ENCODE data around the gene PHACTR1.
"Not testable (repeated sequence)": the region's sequence is repeated elsewhere in the genome, so short reads cannot be mapped to it uniquely, and the experiment has no call there.

PHACTR1 gene

GRCh38 chr6:13314806-13315205, 598.2 kb downstream of the PHACTR1 start:
- DNase-seq (ENCODE audit: low read depth), result no peak

DNA sequence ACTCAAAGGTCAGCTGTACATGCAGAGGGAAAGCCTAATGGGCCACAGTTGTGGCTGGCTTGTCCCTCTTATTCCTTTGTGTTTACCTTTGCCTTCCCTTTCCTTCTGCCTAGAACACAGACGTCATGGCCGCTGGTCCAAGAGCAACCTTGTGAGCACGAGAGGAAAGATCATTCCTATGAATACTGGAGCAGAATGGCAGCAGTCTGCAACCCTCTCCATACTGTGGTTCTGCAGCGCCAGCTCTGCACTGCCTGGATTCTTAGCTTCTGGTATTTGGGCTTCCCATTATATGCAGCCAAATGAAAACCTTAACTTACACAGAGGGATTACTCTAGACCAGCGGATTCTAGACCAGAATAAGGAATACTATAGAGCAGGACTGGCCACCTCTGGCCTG, 599.3 kb downstream of the PHACTR1 start:
- DNase-seq (ENCODE audit: low read depth), result no peak

DNA sequence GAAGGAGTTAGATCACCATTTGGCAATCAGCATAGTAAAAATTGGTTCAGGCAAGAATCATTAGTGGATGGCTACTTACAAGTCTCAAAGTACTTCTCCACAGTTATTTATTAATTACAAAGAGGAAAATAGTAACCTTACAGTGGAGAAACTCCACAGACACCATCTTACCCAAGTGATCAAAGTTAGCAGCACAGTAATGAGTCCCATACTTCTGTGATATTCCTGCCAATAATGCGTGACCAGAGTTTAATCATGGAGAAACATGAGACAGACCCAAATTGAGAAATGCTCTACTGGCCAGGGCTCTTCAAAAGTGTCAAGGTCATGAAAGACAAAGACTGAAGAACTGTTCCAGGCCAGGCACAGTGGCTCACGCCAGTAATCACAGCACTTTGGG, 602.3 kb downstream of the PHACTR1 start:
- no peak for DNase-seq (ENCODE audit: low read depth)

GRCh38 chr6:13319891-13320564, 603.5 kb downstream of the PHACTR1 start:
- DNase-seq (ENCODE audit: low read depth), result no peak

DNA sequence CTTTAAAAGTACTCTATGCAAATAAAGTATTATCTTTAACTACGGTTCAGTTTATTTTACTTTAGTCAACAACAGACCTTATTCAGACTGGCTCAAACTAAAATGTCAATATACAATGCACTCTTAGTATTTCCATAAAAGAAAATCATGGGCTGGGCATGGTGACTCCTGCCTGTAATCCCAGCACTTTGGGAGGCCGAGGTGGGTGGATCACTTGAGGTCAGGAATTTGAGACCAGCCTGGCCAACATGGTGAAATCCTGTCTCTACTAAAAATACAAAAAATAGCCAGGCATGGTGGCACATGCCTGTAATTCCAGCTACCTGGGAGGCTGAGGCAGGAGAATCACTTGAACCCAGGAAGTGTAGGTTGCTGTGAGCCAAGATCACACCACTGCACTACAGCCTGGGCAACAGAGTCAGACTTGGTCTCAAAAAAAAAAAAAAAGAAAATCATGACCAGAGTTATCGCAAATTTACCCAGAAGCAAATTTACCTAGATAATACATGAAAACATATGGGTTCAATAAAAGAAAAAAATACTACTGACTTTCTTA, 609.5 kb downstream of the PHACTR1 start:
- not testable (repeated sequence) for DNase-seq (ENCODE audit: low read depth)

GRCh38 chr6:13327691-13328075, 611.1 kb downstream of the PHACTR1 start:
- no peak for DNase-seq (ENCODE audit: low read depth)

- DNase-seq (ENCODE audit: low read depth), result peak; percentile 94
Measured at GRCh38 chr6:13328076-13328874, 611.7 kb downstream of the PHACTR1 start, which contains the start of gene TBC1D7. TBC1D7 (minus strand) TSS chr6:13328537; CDS start chr6:13326898, 1,639 bp downstream.

- DNase-seq (ENCODE audit: low read depth), result no peak
Measured at GRCh38 chr6:13328875-13329183, 612.3 kb downstream of the PHACTR1 start.

DNA sequence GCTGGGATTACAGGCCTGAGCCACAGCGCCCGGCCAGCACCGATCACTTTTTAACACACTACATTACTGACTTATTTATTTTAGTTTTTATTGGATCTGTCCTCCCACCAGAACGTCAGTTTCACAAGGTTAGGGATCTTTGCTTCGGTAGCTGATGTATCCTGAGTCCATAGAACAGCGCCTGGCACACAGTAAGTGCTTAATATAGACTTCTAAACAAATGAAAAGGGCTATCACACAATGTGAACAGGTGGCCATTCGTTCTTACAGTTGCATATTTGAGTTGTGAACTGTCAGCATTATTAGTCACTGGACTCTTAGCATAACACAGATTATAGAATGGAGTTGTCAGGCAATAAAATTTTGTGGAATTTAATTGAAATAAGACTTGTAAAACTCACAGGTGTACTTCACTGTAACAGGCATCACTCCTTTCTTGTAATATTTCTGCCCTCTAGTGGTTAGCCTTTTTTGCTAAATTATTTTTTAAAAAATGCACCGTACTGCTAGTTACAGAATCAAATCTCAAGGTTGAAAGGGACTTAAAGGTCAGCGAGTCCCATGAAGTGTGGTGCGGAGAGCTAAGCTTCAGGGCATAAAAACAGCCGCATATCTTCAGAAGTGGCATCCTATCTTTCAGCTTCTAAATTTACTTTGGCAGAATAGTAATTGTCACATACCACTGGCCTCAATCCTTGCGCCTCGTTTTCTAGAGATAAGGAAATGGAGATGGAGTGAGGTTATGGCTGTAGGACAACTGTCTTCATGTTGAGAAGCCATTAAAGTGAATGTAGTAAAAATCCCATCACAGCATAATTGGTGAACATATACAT, 615.2 kb downstream of the PHACTR1 start:
- no peak for DNase-seq (ENCODE audit: low read depth)

GRCh38 chr6:13332349-13332706, 615.8 kb downstream of the PHACTR1 start:
- no peak for DNase-seq (ENCODE audit: low read depth)

- DNase-seq (ENCODE audit: low read depth), result no peak
Measured at GRCh38 chr6:13334953-13335352, 618.4 kb downstream of the PHACTR1 start.

DNA sequence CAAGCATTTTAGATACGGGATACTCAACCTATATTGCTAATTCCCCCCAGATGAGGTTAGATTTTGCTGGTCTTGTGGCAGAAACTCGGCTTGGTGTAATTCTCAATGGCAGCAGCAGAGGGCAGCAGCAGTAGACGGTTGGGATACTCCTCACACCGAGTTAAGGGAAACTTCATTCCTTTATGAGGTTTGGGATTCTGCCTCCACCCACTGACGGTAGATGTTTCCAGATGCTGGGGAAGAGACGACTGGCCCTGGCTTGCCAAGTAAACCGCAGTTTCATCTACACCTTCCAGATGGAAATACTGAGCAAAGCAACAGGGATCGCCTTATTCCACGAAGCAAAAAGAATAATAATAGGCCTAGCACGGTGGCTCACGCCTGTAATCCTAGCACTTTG, 620.0 kb downstream of the PHACTR1 start:
- DNase-seq (ENCODE audit: low read depth), result peak; percentile 68

DNA sequence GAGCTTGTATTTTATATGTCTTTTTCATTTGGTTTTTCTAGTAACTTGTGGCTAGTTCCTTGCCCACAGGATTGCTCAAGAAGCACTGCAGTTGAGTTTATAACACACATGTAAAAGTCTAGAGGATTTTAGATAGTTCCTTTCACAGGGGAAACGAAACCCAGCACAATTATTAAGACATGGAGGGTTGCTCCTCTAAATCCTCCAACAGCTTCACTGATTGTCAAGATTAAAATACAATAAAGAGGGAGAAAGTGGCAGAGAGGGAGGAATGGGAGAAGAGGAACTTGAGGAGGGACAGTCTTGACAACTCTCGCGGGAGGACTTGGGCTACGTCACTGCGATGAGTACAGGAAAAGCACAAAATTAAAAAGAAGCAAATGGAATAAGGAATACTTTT, 621.5 kb downstream of the PHACTR1 start:
- DNase-seq (ENCODE audit: low read depth), result no peak
